ENCODE results near the gene ITGB5. TPM values are rescaled to one million over a fixed set of nuclear protein-coding genes. Genes with fewer than 3 reads are reported as not detected.

ITGB5 gene
- total and polyA plus RNA-seq, 4 donors, result 16.9 to 66.6 (median 48.0) TPM

DNA sequence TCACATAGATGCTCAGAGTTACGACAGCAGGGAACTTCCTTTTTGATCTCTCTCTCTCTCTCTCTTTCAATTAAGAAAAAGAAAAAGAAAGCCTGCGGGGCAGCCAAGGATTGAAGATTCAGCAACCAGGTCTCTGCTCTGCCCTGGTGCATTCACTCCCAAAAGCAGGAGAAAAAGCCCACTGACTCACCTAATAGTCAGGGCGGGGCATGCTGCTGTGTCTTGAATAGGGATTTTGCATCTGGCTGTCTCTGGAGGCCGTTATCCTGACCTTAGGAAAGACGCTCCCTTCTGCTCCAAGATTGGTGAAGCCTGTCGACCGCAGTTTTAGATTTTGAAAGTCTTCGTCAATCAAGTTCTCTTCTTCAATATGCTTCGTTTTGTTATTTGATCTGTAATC lies 20.8 kb upstream of the ITGB5 start:
- TF ChIP-seq, protein P1, sequence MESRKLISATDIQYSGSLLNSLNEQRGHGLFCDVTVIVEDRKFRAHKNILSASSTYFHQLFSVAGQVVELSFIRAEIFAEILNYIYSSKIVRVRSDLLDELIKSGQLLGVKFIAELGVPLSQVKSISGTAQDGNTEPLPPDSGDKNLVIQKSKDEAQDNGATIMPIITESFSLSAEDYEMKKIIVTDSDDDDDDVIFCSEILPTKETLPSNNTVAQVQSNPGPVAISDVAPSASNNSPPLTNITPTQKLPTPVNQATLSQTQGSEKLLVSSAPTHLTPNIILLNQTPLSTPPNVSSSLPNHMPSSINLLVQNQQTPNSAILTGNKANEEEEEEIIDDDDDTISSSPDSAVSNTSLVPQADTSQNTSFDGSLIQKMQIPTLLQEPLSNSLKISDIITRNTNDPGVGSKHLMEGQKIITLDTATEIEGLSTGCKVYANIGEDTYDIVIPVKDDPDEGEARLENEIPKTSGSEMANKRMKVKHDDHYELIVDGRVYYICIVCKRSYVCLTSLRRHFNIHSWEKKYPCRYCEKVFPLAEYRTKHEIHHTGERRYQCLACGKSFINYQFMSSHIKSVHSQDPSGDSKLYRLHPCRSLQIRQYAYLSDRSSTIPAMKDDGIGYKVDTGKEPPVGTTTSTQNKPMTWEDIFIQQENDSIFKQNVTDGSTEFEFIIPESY (IDR thresholded peaks at IDR 0.05), result no peak
- TF ChIP-seq, protein P2, sequence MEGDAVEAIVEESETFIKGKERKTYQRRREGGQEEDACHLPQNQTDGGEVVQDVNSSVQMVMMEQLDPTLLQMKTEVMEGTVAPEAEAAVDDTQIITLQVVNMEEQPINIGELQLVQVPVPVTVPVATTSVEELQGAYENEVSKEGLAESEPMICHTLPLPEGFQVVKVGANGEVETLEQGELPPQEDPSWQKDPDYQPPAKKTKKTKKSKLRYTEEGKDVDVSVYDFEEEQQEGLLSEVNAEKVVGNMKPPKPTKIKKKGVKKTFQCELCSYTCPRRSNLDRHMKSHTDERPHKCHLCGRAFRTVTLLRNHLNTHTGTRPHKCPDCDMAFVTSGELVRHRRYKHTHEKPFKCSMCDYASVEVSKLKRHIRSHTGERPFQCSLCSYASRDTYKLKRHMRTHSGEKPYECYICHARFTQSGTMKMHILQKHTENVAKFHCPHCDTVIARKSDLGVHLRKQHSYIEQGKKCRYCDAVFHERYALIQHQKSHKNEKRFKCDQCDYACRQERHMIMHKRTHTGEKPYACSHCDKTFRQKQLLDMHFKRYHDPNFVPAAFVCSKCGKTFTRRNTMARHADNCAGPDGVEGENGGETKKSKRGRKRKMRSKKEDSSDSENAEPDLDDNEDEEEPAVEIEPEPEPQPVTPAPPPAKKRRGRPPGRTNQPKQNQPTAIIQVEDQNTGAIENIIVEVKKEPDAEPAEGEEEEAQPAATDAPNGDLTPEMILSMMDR (IDR thresholded peaks at IDR 0.05; ENCODE audit: low read depth, low read length, missing input control), result no peak
- TF ChIP-seq SP1 (IDR thresholded peaks at IDR 0.05), result no peak
- TF ChIP-seq, protein P3, sequence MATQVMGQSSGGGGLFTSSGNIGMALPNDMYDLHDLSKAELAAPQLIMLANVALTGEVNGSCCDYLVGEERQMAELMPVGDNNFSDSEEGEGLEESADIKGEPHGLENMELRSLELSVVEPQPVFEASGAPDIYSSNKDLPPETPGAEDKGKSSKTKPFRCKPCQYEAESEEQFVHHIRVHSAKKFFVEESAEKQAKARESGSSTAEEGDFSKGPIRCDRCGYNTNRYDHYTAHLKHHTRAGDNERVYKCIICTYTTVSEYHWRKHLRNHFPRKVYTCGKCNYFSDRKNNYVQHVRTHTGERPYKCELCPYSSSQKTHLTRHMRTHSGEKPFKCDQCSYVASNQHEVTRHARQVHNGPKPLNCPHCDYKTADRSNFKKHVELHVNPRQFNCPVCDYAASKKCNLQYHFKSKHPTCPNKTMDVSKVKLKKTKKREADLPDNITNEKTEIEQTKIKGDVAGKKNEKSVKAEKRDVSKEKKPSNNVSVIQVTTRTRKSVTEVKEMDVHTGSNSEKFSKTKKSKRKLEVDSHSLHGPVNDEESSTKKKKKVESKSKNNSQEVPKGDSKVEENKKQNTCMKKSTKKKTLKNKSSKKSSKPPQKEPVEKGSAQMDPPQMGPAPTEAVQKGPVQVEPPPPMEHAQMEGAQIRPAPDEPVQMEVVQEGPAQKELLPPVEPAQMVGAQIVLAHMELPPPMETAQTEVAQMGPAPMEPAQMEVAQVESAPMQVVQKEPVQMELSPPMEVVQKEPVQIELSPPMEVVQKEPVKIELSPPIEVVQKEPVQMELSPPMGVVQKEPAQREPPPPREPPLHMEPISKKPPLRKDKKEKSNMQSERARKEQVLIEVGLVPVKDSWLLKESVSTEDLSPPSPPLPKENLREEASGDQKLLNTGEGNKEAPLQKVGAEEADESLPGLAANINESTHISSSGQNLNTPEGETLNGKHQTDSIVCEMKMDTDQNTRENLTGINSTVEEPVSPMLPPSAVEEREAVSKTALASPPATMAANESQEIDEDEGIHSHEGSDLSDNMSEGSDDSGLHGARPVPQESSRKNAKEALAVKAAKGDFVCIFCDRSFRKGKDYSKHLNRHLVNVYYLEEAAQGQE (IDR thresholded peaks at IDR 0.05), result no peak
- no peak for TF ChIP-seq RAD21 (IDR thresholded peaks at IDR 0.05)
- TF ChIP-seq HNF4G (IDR thresholded peaks at IDR 0.05), result no peak
- no peak for TF ChIP-seq NR2F2 (IDR thresholded peaks at IDR 0.05)
- TF ChIP-seq FOXA2 (IDR thresholded peaks at IDR 0.05), result no peak
- no peak for TF ChIP-seq FOXA1 (IDR thresholded peaks at IDR 0.05)
- TF ChIP-seq, protein P4, sequence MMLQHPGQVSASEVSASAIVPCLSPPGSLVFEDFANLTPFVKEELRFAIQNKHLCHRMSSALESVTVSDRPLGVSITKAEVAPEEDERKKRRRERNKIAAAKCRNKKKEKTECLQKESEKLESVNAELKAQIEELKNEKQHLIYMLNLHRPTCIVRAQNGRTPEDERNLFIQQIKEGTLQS (IDR thresholded peaks at IDR 0.05), result no peak
- no peak for TF ChIP-seq HNF4A (conservative IDR thresholded peaks at IDR 0.05)
- no peak for TF ChIP-seq EGR1 (IDR thresholded peaks at IDR 0.05; ENCODE audit: low read depth in 2 of 2)
- TF ChIP-seq YY1 (IDR thresholded peaks at IDR 0.05), result no peak
- TF ChIP-seq GABPA (IDR thresholded peaks at IDR 0.05 in 1 of 2, conservative IDR thresholded peaks at IDR 0.05 in 1 of 2), result no peak
- TF ChIP-seq RXRA (IDR thresholded peaks at IDR 0.05), result no peak
- Histone ChIP-seq H3K27ac (ENCODE audit: low read depth in 1 of 2, low read length in 2 of 2) (no peak overlapping the region), H3K27me3 (ENCODE audit: control insufficient read depth in 4 of 4, insufficient read depth in 4 of 4, low read length in 3 of 4) (no peaks in the 10 kb centered on the region), H3K36me3 (ENCODE audit: control insufficient read depth in 4 of 4, insufficient read depth in 3 of 4, low read depth in 1 of 4, low read length in 3 of 4) (no peaks in the 10 kb centered on the region), H3K4me3 (ENCODE audit: low read depth in 1 of 3, low read length in 3 of 3) (no peak overlapping the region), H3K9me3 (ENCODE audit: control insufficient read depth in 4 of 4, low read length in 3 of 4) (no peaks in the 10 kb centered on the region), H3K4me1 (ENCODE audit: control insufficient read depth in 4 of 4, insufficient read depth in 4 of 4, low read length in 3 of 4) (no peaks in the 10 kb centered on the region), H3K9ac (ENCODE audit: low read depth in 1 of 2, low read length in 2 of 2) (no peak overlapping the region)
- WGBS, result 91% methylated on average over 9 of the region's 9 CpGs
- DNase-seq (ENCODE audit: low spot score), result no peak

GRCh38 chr3:124904835-124905492 lies 17.8 kb upstream of the ITGB5 start:
- H3K36me3 ChIP-seq (ENCODE audit: control insufficient read depth in 4 of 4, insufficient read depth in 3 of 4, low read depth in 1 of 4, low read length in 3 of 4), result no peaks in the 10 kb centered on the region
- no peak overlapping the region for H3K4me3 ChIP-seq (ENCODE audit: low read depth in 1 of 3, low read length in 3 of 3)
- no peaks in the 10 kb centered on the region for H3K27me3 ChIP-seq (ENCODE audit: control insufficient read depth in 4 of 4, insufficient read depth in 4 of 4, low read length in 3 of 4)
- WGBS, result 78% methylated on average over 6 of the region's 6 CpGs
- no peaks in the 10 kb centered on the region for H3K9me3 ChIP-seq (ENCODE audit: control insufficient read depth in 4 of 4, low read length in 3 of 4)
- TF ChIP-seq HNF4G (IDR thresholded peaks at IDR 0.05) (no peak), NR2F2 (IDR thresholded peaks at IDR 0.05) (no peak), RXRA (IDR thresholded peaks at IDR 0.05) (no peak), JUND (IDR thresholded peaks at IDR 0.05) (no peak), YY1 (IDR thresholded peaks at IDR 0.05) (no peak), EGR1 (IDR thresholded peaks at IDR 0.05; ENCODE audit: low read depth in 2 of 2) (no peak), GABPA (IDR thresholded peaks at IDR 0.05 in 1 of 2, conservative IDR thresholded peaks at IDR 0.05 in 1 of 2) (no peak), RAD21 (IDR thresholded peaks at IDR 0.05) (no peak)
- TF ChIP-seq, protein P3 (IDR thresholded peaks at IDR 0.05), result no peak
- TF ChIP-seq, protein P1 (IDR thresholded peaks at IDR 0.05), result no peak
- TF ChIP-seq, protein P5, sequence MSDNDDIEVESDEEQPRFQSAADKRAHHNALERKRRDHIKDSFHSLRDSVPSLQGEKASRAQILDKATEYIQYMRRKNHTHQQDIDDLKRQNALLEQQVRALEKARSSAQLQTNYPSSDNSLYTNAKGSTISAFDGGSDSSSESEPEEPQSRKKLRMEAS (IDR thresholded peaks at IDR 0.05), result no peak
- H3K4me1 ChIP-seq (ENCODE audit: control insufficient read depth in 4 of 4, insufficient read depth in 4 of 4, low read length in 3 of 4), result peaks cover 0 to 2% (median 0%) of the 10 kb centered on the region in 4 donors
- DNase-seq (ENCODE audit: low spot score), result no peak
- no peak overlapping the region for H3K27ac ChIP-seq (ENCODE audit: low read depth in 1 of 2, low read length in 2 of 2)
- H3K9ac ChIP-seq (ENCODE audit: low read depth in 1 of 2, low read length in 2 of 2), result no peak overlapping the region

Data from liver (tissue), 9 donors.